HG02610 (cell line): Measurements from ENCODE around the gene FAM117A.

Experiments used
- ATAC-seq: cut with Tn5 transposase; IDR thresholded peaks from one replicate; pipeline ENCODE4 v1.9.1; 2021; ENCODE audit warnings: mild to moderate bottlenecking, moderate library complexity; ENCODE audit not compliant: unreplicated experiment

FAM117A gene

GRCh38 chr17:49763735-49764558 is at the start of gene FAM117A:
FAM117A (minus strand) TSS chr17:49764131; CDS start chr17:49764087, 44 bp downstream.
- ATAC-seq, result peak; percentile 91

GRCh38 chr17:49809056-49809455 is 45.1 kb upstream of the FAM117A start:
- no peak for ATAC-seq

- ATAC-seq, result no peak
These were observed 34.8 kb upstream of the FAM117A start for GRCh38 chr17:49798738-49799137.

GRCh38 chr17:49798182-49798581 is 34.3 kb upstream of the FAM117A start:
- ATAC-seq, result no peak

- no peak for ATAC-seq
These were observed 31.4 kb upstream of the FAM117A start for GRCh38 chr17:49795372-49795771.

- ATAC-seq, result no peak
These were observed 29.4 kb upstream of the FAM117A start for GRCh38 chr17:49793309-49793708.

GRCh38 chr17:49789243-49789578 is 25.3 kb upstream of the FAM117A start:
- ATAC-seq, result no peak

- ATAC-seq, result peak; percentile 91
These were observed 24.7 kb upstream of the FAM117A start, which contains the start of gene KAT7 for GRCh38 chr17:49788478-49789242. KAT7 (plus strand) TSS chr17:49788681; CDS start chr17:49788835, 154 bp downstream.

- no peak for ATAC-seq
These were observed 24.1 kb upstream of the FAM117A start for GRCh38 chr17:49787884-49788477.

GRCh38 chr17:49784636-49785035 is 20.7 kb upstream of the FAM117A start:
- ATAC-seq, result no peak

- ATAC-seq, result no peak
These were observed 19.9 kb upstream of the FAM117A start for GRCh38 chr17:49783791-49784190.

GRCh38 chr17:49783071-49783715 is 19.3 kb upstream of the FAM117A start:
- no peak for ATAC-seq

- ATAC-seq, result no peak
These were observed 15.9 kb upstream of the FAM117A start for GRCh38 chr17:49779739-49780231.

GRCh38 chr17:49779156-49779738 is 15.3 kb upstream of the FAM117A start:
- ATAC-seq, result no peak

- ATAC-seq, result no peak
These were observed 13.6 kb upstream of the FAM117A start for GRCh38 chr17:49777563-49777962.

GRCh38 chr17:49776551-49777300 is 12.8 kb upstream of the FAM117A start:
- ATAC-seq, result no peak

- no peak for ATAC-seq
These were observed 11.8 kb upstream of the FAM117A start for GRCh38 chr17:49775546-49776260.

GRCh38 chr17:49766918-49767530 is 3.1 kb upstream of the FAM117A start:
- no peak for ATAC-seq
